ENCODE data around the gene MAGI1.
"Not testable (repeated sequence)": the region's sequence is repeated elsewhere in the genome, so short reads cannot be mapped to it uniquely, and the experiment has no call there.

Gene MAGI1

DNA sequence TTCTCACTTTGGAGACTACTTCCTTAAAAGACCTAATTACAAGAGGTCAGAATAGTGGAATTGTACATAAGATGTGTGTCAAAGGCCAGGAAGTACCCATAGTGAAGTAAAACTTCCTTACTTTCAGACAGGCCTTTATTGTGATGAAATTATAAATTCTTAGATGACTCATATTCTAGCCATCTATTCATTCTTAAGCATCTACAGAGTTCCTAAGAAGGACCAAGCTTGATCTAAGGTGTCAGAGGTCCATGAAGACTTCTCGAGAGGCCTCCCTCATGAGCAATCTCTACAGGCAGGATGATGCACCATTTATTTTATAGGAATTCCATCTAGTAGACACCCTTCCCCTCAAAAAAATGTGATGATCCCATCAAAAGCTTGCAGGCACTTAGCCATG lies 493.3 kb downstream of the MAGI1 start:
- ChIA-PET CTCF (no interaction called here), POLR2A (no interaction called here)
- TF ChIP-seq, protein P1, sequence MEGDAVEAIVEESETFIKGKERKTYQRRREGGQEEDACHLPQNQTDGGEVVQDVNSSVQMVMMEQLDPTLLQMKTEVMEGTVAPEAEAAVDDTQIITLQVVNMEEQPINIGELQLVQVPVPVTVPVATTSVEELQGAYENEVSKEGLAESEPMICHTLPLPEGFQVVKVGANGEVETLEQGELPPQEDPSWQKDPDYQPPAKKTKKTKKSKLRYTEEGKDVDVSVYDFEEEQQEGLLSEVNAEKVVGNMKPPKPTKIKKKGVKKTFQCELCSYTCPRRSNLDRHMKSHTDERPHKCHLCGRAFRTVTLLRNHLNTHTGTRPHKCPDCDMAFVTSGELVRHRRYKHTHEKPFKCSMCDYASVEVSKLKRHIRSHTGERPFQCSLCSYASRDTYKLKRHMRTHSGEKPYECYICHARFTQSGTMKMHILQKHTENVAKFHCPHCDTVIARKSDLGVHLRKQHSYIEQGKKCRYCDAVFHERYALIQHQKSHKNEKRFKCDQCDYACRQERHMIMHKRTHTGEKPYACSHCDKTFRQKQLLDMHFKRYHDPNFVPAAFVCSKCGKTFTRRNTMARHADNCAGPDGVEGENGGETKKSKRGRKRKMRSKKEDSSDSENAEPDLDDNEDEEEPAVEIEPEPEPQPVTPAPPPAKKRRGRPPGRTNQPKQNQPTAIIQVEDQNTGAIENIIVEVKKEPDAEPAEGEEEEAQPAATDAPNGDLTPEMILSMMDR (IDR thresholded peaks at IDR 0.05; ENCODE audit: control extremely low read depth, extremely low read depth, low read depth, missing control alignments) = no peak
- no peak for DNase-seq (ENCODE audit: extremely low spot score)

DNA sequence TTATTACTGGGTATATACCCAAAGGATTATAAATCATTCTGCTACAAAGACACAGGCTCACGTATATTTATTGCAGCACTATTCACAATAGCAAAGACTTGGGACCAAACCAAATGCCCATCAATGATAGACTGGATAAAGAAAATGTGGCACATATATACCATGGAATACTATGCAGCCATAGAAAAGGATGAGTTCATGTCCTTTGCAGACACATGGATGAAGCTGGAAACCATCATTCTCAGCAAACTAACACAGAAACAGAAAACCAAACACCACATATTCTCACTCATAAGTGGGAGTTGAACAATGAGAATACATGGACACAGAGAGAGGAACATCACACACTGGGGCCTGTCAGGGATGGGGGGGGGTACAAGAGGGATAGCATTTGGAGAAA lies 495.3 kb downstream of the MAGI1 start:
- CTCF ChIA-PET = interaction anchor here (1.0 kb wide), 1 partner anchor 8 kb away, joined by 3 read pairs; no protein-coding TSS in a partner anchor
- POLR2A ChIA-PET; DNase-seq (ENCODE audit: extremely low spot score): not testable (repeated sequence)

DNA sequence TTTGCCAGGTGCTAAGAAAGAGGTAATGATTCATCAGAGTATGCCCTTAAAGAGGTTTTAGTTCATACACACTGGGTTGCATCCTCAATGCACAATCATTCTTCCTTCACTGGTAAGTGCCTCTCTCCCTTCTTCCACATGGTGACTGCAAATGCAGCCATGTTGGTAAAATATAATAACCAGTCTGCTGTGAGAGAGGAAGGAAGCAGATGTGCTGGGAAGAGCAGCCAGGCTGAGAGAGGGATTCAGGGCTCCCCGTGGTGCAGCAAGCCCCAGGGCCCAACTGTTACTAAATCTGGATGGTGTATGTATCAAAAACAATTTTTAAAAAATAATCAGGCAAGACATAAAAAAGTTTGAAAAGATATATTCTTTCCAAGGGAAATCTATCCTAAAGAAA lies 498.1 kb downstream of the MAGI1 start:
- DNase-seq (ENCODE audit: extremely low spot score) = no peak

DNA sequence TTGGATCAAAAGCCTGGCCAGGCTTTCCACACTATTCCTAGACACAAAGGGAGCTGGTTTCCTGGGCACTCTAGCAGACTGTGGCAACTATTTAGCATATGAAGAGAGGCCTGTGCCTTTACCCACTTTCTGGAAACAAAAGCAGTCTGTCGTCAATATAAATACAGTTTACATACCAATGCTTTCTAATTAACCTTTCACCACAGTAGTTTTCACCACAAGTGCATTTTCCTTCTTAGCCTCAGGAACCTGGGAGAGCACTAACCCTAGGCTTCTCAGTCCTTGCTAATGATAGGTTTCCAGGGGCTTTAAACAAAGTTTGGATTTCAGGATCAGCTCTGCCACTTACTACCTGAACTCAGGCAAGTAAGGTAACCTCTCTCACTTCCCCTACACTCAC lies 499.1 kb downstream of the MAGI1 start:
- POLR2A ChIA-PET = no interaction called here

More for the DNA sequence above, 498.1 kb downstream of the MAGI1 start:
- TF ChIP-seq, protein P1 (IDR thresholded peaks at IDR 0.05; ENCODE audit: control extremely low read depth, extremely low read depth, low read depth, missing control alignments) = no peak
- CTCF ChIA-PET = interaction anchor here (1.2 kb wide), 1 partner anchor 47 kb away, joined by 3 read pairs; no protein-coding TSS in a partner anchor
- POLR2A ChIA-PET = no interaction called here

DNA sequence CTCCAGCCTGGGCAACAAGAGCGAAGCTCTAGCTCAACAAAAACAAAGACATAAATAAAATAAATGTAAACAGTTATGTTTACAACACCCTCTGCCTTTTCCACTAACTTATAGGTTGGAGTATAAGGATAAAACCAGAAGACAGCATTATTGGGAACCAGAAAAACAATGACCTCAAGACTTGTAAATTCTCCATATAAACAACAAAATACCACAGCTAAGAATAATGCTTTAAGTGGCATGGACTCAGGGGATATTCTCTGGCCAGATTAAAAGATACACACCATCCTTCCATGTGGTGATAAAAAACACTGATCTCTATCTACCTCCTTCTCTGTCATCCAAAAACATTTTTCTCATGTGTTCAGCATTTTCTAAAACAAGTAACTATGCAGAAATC lies 500.6 kb downstream of the MAGI1 start:
- POLR2A ChIA-PET = no interaction called here
- TF ChIP-seq, protein P1 (IDR thresholded peaks at IDR 0.05; ENCODE audit: control extremely low read depth, extremely low read depth, low read depth, missing control alignments) = no peak
- DNase-seq (ENCODE audit: extremely low spot score) = no peak
- CTCF ChIA-PET = no interaction called here

More for the DNA sequence above, 499.1 kb downstream of the MAGI1 start:
- DNase-seq (ENCODE audit: extremely low spot score) = no peak
- CTCF ChIA-PET = interaction anchor here (1.2 kb wide), 1 partner anchor 48 kb away, joined by 3 read pairs; no protein-coding TSS in a partner anchor
- TF ChIP-seq, protein P1 (IDR thresholded peaks at IDR 0.05; ENCODE audit: control extremely low read depth, extremely low read depth, low read depth, missing control alignments) = no peak

DNA sequence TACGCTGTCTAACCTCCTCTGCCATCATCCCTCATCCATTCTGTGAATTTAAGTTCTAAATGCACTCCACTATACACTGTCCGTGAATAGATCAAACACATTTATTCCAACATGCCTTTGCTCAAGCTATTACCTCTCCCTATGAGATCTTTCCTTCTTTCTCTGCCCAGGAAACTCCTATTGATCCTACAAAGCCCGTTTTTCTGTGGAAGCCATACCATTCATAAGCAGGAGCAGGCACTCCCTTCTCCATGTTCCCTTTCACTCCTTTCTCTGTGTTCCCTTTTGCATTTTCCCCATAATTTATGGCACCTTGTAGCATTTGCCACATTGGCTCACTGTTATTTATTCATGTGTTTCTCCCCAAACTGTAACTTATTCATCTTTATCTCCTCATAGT lies 501.6 kb downstream of the MAGI1 start:
- TF ChIP-seq, protein P1 (IDR thresholded peaks at IDR 0.05; ENCODE audit: control extremely low read depth, extremely low read depth, low read depth, missing control alignments) = no peak
- CTCF ChIA-PET = no interaction called here
- no peak for DNase-seq (ENCODE audit: extremely low spot score)
- POLR2A ChIA-PET = no interaction called here

DNA sequence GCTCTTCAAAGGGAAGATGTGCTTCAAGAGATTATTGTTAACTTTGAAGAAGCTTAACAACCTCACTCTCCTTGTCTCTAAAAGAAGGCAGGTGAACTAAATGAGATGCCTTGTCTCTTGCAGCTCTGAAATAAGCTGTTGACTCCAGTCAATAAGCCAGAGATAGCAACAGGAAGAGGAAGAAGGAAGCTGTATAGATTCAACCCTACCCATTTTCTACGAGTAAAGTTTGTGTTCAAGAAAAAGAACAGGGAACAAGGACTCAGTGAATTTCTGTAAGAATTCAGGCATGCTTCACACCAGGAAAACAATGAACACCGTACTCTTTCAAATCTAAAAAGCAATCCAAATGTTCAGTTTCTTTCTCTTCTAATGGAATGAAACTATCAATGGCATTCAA lies 503.5 kb downstream of the MAGI1 start:
- CTCF ChIA-PET = interaction anchor here (1.4 kb wide), 1 partner anchor 8 kb away, joined by 3 read pairs; no protein-coding TSS in a partner anchor
- POLR2A ChIA-PET = no interaction called here
- TF ChIP-seq, protein P1 (IDR thresholded peaks at IDR 0.05; ENCODE audit: control extremely low read depth, extremely low read depth, low read depth, missing control alignments) = no peak
- DNase-seq (ENCODE audit: extremely low spot score) = no peak

Data from GM10248 (cell line).